Fibroblast of villous mesenchyme (primary cell): ENCODE measurements around the gene TRIM69. TPM values are rescaled to one million over a fixed set of nuclear protein-coding genes. Genes with fewer than 3 reads are reported as not detected.
"Not testable (repeated sequence)": the region's sequence is repeated elsewhere in the genome, so short reads cannot be mapped to it uniquely, and the experiment has no call there.

Source experiments
- DNase-seq: peaks from one replicate; pipeline ENCODE4 v3.0.0-alpha.2; 2010; ENCODE audit warnings: low read depth
- H3K4me3 ChIP-seq: 2 replicates; pipeline ENCODE4 v1.5.1; 2011; ENCODE audit warnings: low read depth, mild to moderate bottlenecking, low read length
- CTCF ChIP-seq: IDR thresholded peaks from 2 replicates; pipeline ENCODE4 v1.5.1; 2012; ENCODE audit warnings: low read depth, mild to moderate bottlenecking, low read length; ENCODE audit not compliant: insufficient read depth
- total RNA-seq: library from RNA; depleted of rRNA; stranded (reverse); fragments of >200 nt; gene quantifications from 2 replicates; pipeline ENCODE4 v1.2.3, GENCODE V29; 2012

TRIM69 gene
- total RNA-seq, 1 donor = 13.4 TPM

GRCh38 chr15:44718180-44718926 is 18.0 kb upstream of the TRIM69 start:
- no peak overlapping the region for H3K4me3 ChIP-seq
- DNase-seq = no peak
- TF ChIP-seq CTCF = no peak

GRCh38 chr15:44718927-44719292 is 17.4 kb upstream of the TRIM69 start:
- no peak overlapping the region for H3K4me3 ChIP-seq
- no peak for DNase-seq
- no peak for TF ChIP-seq CTCF

- peak; percentile 65 for DNase-seq
- no peak for TF ChIP-seq CTCF
- H3K4me3 ChIP-seq = no peak overlapping the region
Observed at GRCh38 chr15:44719293-44719999, 16.9 kb upstream of the TRIM69 start.

GRCh38 chr15:44720000-44720435 is 16.3 kb upstream of the TRIM69 start:
- DNase-seq, H3K4me3 ChIP-seq: not testable (repeated sequence)

GRCh38 chr15:44720460-44721176 is 15.7 kb upstream of the TRIM69 start:
- H3K4me3 ChIP-seq = no peak overlapping the region
- DNase-seq = no peak
- no peak for TF ChIP-seq CTCF

GRCh38 chr15:44722011-44722410 is 14.3 kb upstream of the TRIM69 start:
- no peak overlapping the region for H3K4me3 ChIP-seq
- no peak for TF ChIP-seq CTCF
- no peak for DNase-seq

- peak; percentile 37 for DNase-seq
- no peak for TF ChIP-seq CTCF
- peak overlapping the region; percentile 10 for H3K4me3 ChIP-seq
Observed at GRCh38 chr15:44726136-44726535, 10.2 kb upstream of the TRIM69 start.
